NT2/D1 (cell line): ENCODE data around the gene TCF4.

Source experiments
- DNase-seq: peaks from one replicate; pipeline ENCODE4 v3.0.0-alpha.2; 2011; ENCODE audit warnings: low read depth, low spot score
- H3K27me3 ChIP-seq: 2 replicates; pipeline ENCODE4 v1.6.0; 2011; ENCODE audit warnings: mild to moderate bottlenecking; ENCODE audit not compliant: insufficient read length, insufficient read depth
- H3K36me3 ChIP-seq: 2 replicates; pipeline ENCODE4 v1.6.1; 2011; ENCODE audit warnings: mild to moderate bottlenecking, low read length, mixed read lengths; ENCODE audit not compliant: insufficient read depth, insufficient read length
- H3K4me1 ChIP-seq: 2 replicates; pipeline ENCODE4 v1.5.1; 2011; ENCODE audit not compliant: insufficient read depth, insufficient read length
- H3K4me3 ChIP-seq: 2 replicates; pipeline ENCODE4 v1.5.1; 2011; ENCODE audit warnings: low read depth; ENCODE audit not compliant: insufficient read length
- H3K9ac ChIP-seq: 2 replicates; pipeline ENCODE4 v1.6.0; 2011; ENCODE audit warnings: low read depth; ENCODE audit not compliant: insufficient read length
- H3K9me3 ChIP-seq: 2 replicates; pipeline ENCODE4 v1.5.1; 2011; ENCODE audit warnings: mild to moderate bottlenecking, low read length; ENCODE audit not compliant: insufficient read depth
- SUZ12 ChIP-seq: IDR thresholded peaks from 2 replicates; pipeline ENCODE4 v1.6.1; 2011; ENCODE audit not compliant: insufficient read length, insufficient read depth; ENCODE audit errors: extremely low read depth
- YY1 ChIP-seq: IDR thresholded peaks from 2 replicates; pipeline ENCODE4 v1.6.1; 2011; ENCODE audit not compliant: insufficient read length, insufficient read depth
- ZNF274 ChIP-seq: IDR thresholded peaks from 2 replicates; pipeline ENCODE4 v1.6.1; 2011; ENCODE audit warnings: mild to moderate bottlenecking, low read depth, low read length

TCF4 gene

DNA sequence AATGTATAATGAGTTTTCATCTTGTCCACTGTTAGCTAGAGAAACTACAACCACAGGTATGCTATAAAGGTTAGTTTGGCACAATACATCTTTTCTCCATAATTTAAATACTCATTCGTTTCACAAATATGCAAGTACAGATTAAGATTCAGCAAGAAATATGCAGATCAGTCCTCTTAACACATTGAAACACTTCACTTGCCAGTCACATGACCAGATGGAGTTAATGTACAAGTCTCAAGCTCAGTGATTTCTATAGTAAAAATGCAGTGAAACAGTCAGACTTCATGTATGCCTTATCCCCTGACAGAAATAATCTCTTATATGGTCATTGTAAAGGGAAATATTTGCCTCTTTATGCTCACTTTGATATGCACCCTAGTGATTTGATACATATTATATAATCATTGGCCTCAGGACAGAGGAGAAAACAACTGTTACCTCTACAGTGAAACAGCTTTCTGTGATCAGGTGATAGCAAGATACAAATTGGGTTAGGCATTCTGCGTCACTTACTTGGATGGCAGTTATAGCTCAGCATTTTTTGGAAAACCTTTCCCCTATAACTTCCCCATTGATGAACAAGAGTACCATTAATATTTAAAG is 104.6 kb downstream of the TCF4 start:
- Histone ChIP-seq H3K9me3 (no peaks in the 10 kb centered on the region), H3K4me1 (no peaks in the 10 kb centered on the region), H3K36me3 (no peaks in the 10 kb centered on the region), H3K9ac (no peak overlapping the region), H3K4me3 (no peak overlapping the region), H3K27me3 (no peaks in the 10 kb centered on the region)
- no peak for DNase-seq
- TF ChIP-seq SUZ12 (no peak), YY1 (no peak), ZNF274 (no peak)

- TF ChIP-seq YY1 = no peak
- TF ChIP-seq SUZ12 = no peak
- TF ChIP-seq ZNF274 = no peak
- no peak overlapping the region for H3K4me3 ChIP-seq
- H3K4me1 ChIP-seq = no peaks in the 10 kb centered on the region
- no peaks in the 10 kb centered on the region for H3K9me3 ChIP-seq
- no peaks in the 10 kb centered on the region for H3K36me3 ChIP-seq
- no peak overlapping the region for H3K9ac ChIP-seq
- DNase-seq = no peak
- no peaks in the 10 kb centered on the region for H3K27me3 ChIP-seq
Measured at GRCh38 chr18:55479656-55480420, 108.2 kb downstream of the TCF4 start.

DNA sequence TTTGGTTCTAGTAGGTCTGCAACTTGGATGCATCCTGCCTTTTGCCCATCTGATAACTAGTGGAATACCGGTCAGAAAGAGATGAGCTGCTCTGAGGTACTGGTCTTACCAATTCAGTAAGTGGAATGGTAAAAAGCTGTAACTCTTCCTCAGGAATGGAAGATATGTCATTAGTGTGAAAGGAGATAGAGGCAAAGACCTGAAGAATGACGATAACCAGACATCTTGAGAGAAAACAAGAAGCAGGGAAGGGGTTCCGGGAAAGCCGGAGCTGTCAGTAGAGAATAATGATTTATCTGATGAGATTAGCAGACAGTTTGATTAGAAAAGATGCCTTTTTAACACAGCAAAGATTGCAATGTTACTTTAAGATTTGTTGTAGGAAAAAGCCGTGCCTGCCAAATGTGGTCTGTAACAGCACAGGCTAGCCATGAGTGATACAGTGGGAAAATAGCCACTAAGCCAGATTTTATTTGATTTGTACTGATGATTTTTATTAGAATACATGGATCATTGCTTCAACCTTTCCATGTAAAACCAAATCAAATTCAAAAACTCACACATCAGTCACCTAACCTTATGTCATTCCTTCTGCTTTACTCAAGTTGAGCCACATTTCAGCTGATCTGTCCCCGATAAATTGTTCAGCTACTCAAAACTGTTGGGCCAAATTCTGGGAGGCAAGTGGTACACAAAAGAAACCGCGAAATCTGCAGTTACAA is 110.0 kb downstream of the TCF4 start:
- H3K4me1 ChIP-seq = no peaks in the 10 kb centered on the region
- DNase-seq = no peak
- H3K27me3 ChIP-seq = no peaks in the 10 kb centered on the region
- no peaks in the 10 kb centered on the region for H3K9me3 ChIP-seq
- no peaks in the 10 kb centered on the region for H3K36me3 ChIP-seq
- no peak for TF ChIP-seq ZNF274
- TF ChIP-seq SUZ12 = no peak
- TF ChIP-seq YY1 = no peak
- H3K4me3 ChIP-seq = no peak overlapping the region
- no peak overlapping the region for H3K9ac ChIP-seq

DNA sequence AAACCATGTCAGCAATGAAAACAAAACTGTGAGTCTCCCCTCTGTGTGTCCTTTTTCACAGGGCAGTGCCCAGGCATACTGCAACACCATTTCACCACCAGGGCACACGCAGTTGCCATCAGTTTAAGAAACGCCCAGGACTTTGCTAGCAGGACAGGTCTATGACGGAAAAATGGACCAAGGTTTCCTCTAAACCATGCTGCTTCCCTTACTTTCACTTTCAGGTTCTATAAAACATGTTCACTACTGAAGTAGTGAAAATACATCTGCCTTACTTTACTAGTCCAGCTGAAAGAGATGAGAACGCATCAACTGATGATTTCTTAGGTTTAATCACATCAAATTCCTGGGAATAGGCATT is 110.5 kb downstream of the TCF4 start:
- no peak overlapping the region for H3K4me3 ChIP-seq
- no peaks in the 10 kb centered on the region for H3K4me1 ChIP-seq
- H3K9me3 ChIP-seq = no peaks in the 10 kb centered on the region
- no peaks in the 10 kb centered on the region for H3K36me3 ChIP-seq
- H3K9ac ChIP-seq = no peak overlapping the region
- TF ChIP-seq YY1 = no peak
- TF ChIP-seq SUZ12 = no peak
- TF ChIP-seq ZNF274 = no peak
- DNase-seq = no peak
- H3K27me3 ChIP-seq = no peaks in the 10 kb centered on the region

GRCh38 chr18:55475916-55476315 is 112.1 kb downstream of the TCF4 start:
- H3K27me3 ChIP-seq = no peaks in the 10 kb centered on the region
- no peaks in the 10 kb centered on the region for H3K9me3 ChIP-seq
- H3K9ac ChIP-seq = no peak overlapping the region
- H3K36me3 ChIP-seq = no peaks in the 10 kb centered on the region
- H3K4me1 ChIP-seq = no peaks in the 10 kb centered on the region
- DNase-seq = no peak
- TF ChIP-seq ZNF274 (no peak), YY1 (no peak), SUZ12 (no peak)
- H3K4me3 ChIP-seq = no peak overlapping the region

- DNase-seq = no peak
- no peaks in the 10 kb centered on the region for H3K27me3 ChIP-seq
- H3K9ac ChIP-seq = no peak overlapping the region
- no peak overlapping the region for H3K4me3 ChIP-seq
- H3K9me3 ChIP-seq = no peaks in the 10 kb centered on the region
- TF ChIP-seq ZNF274 (no peak), YY1 (no peak), SUZ12 (no peak)
- H3K36me3 ChIP-seq = no peaks in the 10 kb centered on the region
- H3K4me1 ChIP-seq = no peaks in the 10 kb centered on the region
Measured at GRCh38 chr18:55475467-55475866, 112.5 kb downstream of the TCF4 start.

DNA sequence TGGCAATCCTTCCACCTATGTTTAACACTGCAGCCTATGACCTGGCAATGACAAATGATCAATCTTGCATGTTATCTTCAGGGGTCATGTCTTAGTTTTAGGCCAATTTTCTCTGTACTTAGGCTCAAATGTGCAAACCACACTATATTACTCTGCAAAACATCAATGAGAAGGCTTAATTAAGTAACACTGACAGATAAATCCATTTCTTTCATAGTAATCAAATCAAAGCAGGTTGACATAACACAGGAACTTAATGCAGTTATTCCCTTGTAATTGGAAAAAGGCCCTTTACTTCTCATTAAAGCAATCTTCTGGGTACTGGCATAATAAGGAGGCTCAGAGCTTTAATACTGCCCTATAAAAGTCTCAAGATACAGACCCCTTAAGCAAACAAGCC is 114.4 kb downstream of the TCF4 start:
- Histone ChIP-seq H3K9ac (no peak overlapping the region), H3K4me1 (no peaks in the 10 kb centered on the region), H3K4me3 (no peak overlapping the region), H3K36me3 (no peaks in the 10 kb centered on the region), H3K9me3 (no peaks in the 10 kb centered on the region), H3K27me3 (no peaks in the 10 kb centered on the region)
- no peak for DNase-seq
- TF ChIP-seq ZNF274 (no peak), YY1 (no peak), SUZ12 (no peak)
